C4-2B (cell line): ENCODE results near the gene IGF1.

Source experiments
- CTCF ChIP-seq: fragments of 450-650 bp; conservative IDR thresholded peaks from 2 replicates; pipeline ENCODE4 v1.5.1; 2017; ENCODE audit warnings: mild to moderate bottlenecking
- ZFX ChIP-seq: fragments of 450-650 bp; IDR thresholded peaks from 2 replicates; pipeline ENCODE4 v1.6.1; 2017

GRCh38 chr12:102439426-102440405, 40.6 kb downstream of the IGF1 start:
- TF ChIP-seq CTCF: no peak
- no peak for TF ChIP-seq ZFX
